NT2/D1 (cell line): Measurements from ENCODE around the gene SIKE1.
"Not testable (repeated sequence)": the region's sequence is repeated elsewhere in the genome, so short reads cannot be mapped to it uniquely, and the experiment has no call there.

Source experiments
- SUZ12 ChIP-seq: IDR thresholded peaks from 2 replicates; pipeline ENCODE4 v1.6.1; 2011; ENCODE audit not compliant: insufficient read length, insufficient read depth; ENCODE audit errors: extremely low read depth
- YY1 ChIP-seq: IDR thresholded peaks from 2 replicates; pipeline ENCODE4 v1.6.1; 2011; ENCODE audit not compliant: insufficient read length, insufficient read depth
- ZNF274 ChIP-seq: IDR thresholded peaks from 2 replicates; pipeline ENCODE4 v1.6.1; 2011; ENCODE audit warnings: mild to moderate bottlenecking, low read depth, low read length

GRCh38 chr1:114776726-114777125 is 3.8 kb downstream of the SIKE1 start:
- TF ChIP-seq YY1, ZNF274, SUZ12: not testable (repeated sequence)
